ENCODE data around the gene CABP7. TPM values are rescaled to one million over a fixed set of nuclear protein-coding genes. Genes with fewer than 3 reads are reported as not detected.

The CABP7 gene
- total RNA-seq, 2 experiments from 2014 or later, result not detected

DNA sequence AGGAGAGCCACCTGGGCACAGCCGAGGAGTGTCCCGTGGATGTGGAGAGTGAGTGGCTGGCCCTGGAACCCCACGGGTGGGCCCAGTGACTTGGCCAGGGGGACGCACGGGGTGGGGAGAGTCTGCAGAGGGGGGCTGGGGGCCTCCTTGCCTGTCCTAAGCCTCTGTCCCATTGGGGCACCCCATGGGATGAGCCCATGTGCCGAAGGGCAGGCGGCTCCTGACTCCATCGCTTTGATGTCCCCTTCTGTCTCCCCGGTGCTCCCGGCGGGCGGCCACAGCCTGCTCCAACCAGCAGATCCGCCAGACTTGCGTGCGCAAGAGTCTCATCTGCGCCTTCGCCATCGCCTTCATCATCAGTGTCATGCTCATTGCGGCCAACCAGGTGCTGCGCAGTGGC is 9.4 kb downstream of the CABP7 start:
- Mint-ChIP-seq H3K27me3 (ENCODE audit: low read depth) (peaks cover 3% of the 10 kb centered on the region), H3K36me3 (ENCODE audit: low read depth) (no peaks in the 10 kb centered on the region), H3K4me1 (ENCODE audit: low read depth) (no peaks in the 10 kb centered on the region), H3K27ac (no peak overlapping the region), H3K9me3 (ENCODE audit: insufficient read depth) (no peaks in the 10 kb centered on the region), H3K4me3 (no peak overlapping the region)
- DNase-seq (no peak), ATAC-seq (no peak)
- CTCF ChIA-PET, result no interaction called here
- POLR2A ChIA-PET, result no interaction called here

DNA sequence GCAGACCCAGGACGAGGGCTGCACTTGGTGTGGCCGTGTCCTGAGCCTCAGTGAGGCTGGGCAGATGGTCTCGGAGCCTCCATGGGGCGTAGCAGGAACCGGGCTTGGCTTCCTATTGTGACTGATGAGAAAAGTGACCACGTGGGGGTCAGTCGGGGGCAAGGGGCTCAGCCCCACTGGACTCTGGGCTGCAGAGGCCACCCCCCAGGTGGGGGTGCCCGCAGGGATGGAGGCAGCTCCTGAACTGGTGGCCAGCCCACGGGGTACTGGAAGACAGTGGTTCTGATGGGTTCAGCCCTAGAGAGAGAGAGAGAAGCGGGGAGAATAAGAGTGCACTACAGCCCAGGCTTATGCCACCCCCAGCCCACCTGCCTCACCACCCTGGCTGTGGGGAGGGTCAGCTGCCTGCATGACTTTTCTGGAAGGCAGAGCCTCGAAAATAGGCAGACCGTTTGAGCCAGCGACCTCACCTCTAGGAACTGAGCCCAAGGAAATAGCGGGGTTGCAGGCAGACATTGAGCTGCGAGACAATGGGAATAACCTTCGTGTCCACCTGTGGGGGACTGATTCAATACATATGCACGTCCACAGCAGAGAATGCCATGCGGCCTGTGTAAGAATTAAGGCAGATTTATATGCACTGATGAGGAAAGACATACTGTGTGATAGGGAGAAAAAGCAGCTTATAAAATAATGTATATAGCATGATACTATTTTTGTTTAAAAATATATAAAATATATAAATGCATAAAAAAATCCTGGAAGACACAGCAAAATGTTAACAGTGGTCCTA is 11.5 kb downstream of the CABP7 start:
- no peak for ATAC-seq

DNA sequence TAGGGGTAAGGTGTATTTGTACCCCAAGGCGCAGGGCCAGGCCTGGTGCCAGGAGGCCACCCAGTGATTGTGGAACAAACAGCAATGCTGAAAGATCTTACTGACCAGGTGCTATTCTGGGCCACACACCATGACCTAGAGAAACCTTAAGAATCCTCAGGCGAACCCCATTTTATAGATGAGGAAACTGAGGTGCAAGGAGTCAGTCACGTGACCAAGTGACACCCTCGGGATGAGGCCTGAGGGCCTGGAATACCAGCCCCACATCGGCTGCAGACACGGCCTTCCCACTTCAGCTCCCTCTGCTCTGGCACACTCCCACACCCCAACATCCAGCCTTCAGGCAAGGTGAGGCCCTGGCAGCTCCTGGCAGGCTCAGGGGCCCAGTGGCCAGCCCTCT is 13.1 kb downstream of the CABP7 start:
- Mint-ChIP-seq H3K27ac (no peak overlapping the region), H3K4me3 (no peak overlapping the region), H3K36me3 (ENCODE audit: low read depth) (no peaks in the 10 kb centered on the region), H3K27me3 (ENCODE audit: low read depth) (no peaks in the 10 kb centered on the region), H3K4me1 (ENCODE audit: low read depth) (no peaks in the 10 kb centered on the region), H3K9me3 (ENCODE audit: insufficient read depth) (no peaks in the 10 kb centered on the region)
- ChIA-PET POLR2A (no interaction called here), CTCF (no interaction called here)
- ATAC-seq (no peak), DNase-seq (no peak)

More for the DNA sequence above, 11.5 kb downstream of the CABP7 start:
- DNase-seq, result no peak
- Mint-ChIP-seq H3K36me3 (ENCODE audit: low read depth) (no peaks in the 10 kb centered on the region), H3K9me3 (ENCODE audit: insufficient read depth) (no peaks in the 10 kb centered on the region), H3K4me1 (ENCODE audit: low read depth) (no peaks in the 10 kb centered on the region), H3K27ac (no peak overlapping the region), H3K4me3 (no peak overlapping the region), H3K27me3 (ENCODE audit: low read depth) (no peaks in the 10 kb centered on the region)
- ChIA-PET CTCF (no interaction called here), POLR2A (no interaction called here)

DNA sequence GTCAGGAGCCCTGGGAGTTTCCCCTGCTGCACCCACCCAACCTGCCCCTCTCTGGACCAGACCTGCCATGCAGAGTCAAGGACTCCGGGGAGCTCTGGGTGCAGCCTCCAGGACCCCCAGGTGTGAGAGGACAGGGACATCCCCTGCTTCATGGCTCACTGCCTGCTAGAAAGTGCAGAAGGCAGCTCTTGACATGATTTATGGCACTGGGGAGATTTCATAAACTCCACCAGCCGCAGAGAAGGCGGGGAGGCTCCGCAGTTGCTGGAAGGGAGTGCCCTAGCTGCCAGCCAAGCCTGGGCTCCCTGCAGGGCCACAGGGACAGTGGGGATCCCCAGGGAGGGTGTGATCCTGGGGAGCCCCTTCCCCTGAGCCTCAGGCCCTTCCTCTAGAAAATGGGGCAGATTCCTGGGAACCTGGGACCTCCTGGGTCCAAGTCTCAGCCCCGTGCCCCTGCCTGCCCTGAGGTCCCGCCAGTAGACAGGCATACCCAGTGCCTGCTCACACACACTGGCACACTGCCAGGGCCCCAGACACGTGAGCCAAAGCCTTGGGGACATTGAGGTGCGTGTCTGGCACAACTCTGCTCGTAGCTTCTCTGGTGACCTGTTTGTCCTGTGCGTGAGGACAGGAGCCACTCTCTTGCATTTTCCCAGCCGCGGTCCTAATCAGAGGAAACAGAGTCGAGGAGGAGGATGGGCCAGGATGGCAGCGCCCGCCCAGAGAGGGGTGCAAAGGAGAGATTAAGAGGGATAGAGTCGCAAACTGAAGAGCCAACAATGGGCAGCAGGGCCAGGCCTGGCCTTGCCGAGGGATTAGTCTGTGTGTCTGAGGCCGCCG is 13.8 kb downstream of the CABP7 start:
- no peak for DNase-seq
- H3K36me3 Mint-ChIP-seq (ENCODE audit: low read depth), result no peaks in the 10 kb centered on the region
- ChIA-PET CTCF (no interaction called here), POLR2A (interaction anchor here (0.6 kb wide), 1 partner anchor 48 kb away, joined by 4 read pairs; no protein-coding TSS in a partner anchor)
- H3K4me3 Mint-ChIP-seq, result no peak overlapping the region
- no peaks in the 10 kb centered on the region for H3K9me3 Mint-ChIP-seq (ENCODE audit: insufficient read depth)
- H3K27me3 Mint-ChIP-seq (ENCODE audit: low read depth), result no peaks in the 10 kb centered on the region
- ATAC-seq, result no peak
- H3K4me1 Mint-ChIP-seq (ENCODE audit: low read depth), result no peaks in the 10 kb centered on the region
- no peak overlapping the region for H3K27ac Mint-ChIP-seq

DNA sequence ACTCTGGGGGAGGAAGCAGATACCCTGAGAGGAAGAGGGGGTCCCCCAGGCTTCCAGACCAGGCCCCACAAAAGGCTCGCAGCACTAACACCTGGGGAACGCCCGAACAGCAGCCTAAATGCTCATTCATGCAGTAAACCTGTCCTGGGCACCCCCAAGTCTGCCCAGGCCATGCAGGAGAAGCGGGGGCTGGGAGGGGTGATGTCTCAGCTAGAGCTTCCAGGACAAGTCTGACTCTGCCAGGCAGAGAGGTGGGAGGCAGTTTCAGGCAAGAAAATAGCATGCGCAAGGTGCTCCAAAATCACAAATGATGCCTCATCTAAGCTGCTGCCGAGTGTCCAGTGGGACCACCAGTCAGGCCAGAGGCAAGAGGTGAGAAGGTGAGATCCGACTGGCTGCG is 14.6 kb downstream of the CABP7 start:
- Mint-ChIP-seq H3K36me3 (ENCODE audit: low read depth) (no peaks in the 10 kb centered on the region), H3K27ac (no peak overlapping the region), H3K4me1 (ENCODE audit: low read depth) (no peaks in the 10 kb centered on the region), H3K9me3 (ENCODE audit: insufficient read depth) (no peaks in the 10 kb centered on the region), H3K27me3 (ENCODE audit: low read depth) (no peaks in the 10 kb centered on the region), H3K4me3 (no peak overlapping the region)
- CTCF ChIA-PET, result no interaction called here
- ATAC-seq (no peak), DNase-seq (no peak)
- POLR2A ChIA-PET, result interaction anchor here (0.6 kb wide), 1 partner anchor 49 kb away, joined by 4 read pairs; no protein-coding TSS in a partner anchor

DNA sequence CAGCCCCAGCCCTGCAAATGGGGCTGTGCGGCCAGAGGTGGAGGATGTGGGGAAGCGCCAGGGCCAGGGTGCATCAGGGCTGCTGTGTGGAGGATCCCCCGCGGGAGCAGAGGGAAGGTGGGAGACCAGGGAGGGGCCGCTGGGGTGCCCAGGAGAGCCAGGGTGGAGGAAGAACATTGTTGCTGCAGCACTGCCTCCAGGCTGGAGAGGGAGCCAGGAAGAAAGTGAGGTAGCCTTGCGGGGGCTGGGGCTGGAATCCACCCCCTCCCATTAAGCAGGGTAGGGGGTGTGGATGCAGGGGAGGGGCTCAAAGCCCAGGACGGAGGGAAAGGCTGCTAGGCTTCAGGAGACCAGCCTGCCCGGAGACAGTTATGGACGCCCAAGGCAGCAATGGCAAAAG is 15.0 kb downstream of the CABP7 start:
- Mint-ChIP-seq H3K27ac (no peak overlapping the region), H3K4me3 (no peak overlapping the region), H3K4me1 (ENCODE audit: low read depth) (no peaks in the 10 kb centered on the region), H3K27me3 (ENCODE audit: low read depth) (no peaks in the 10 kb centered on the region), H3K36me3 (ENCODE audit: low read depth) (no peaks in the 10 kb centered on the region), H3K9me3 (ENCODE audit: insufficient read depth) (no peaks in the 10 kb centered on the region)
- ChIA-PET CTCF (no interaction called here), POLR2A (no interaction called here)
- ATAC-seq, result no peak
- no peak for DNase-seq

DNA sequence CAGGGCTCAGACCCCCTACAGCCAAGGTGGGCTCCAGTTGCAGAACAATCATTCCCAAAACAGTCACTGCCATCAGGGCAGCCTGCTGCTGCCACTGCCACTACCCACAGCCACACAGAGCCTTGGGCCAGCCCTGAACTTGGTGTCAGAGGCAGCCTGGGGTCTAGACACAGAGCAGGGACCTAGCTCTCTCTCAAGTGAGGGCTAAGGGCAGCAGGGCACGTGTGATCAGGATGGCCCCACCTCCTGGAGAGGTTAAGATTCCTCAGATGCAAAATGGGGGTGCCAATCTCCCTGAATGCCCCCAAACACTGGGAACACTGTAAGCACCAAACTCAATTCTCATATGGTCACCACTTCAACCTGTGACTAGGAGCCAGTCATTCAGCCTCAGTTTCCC is 15.6 kb downstream of the CABP7 start:
- Mint-ChIP-seq H3K36me3 (ENCODE audit: low read depth) (no peaks in the 10 kb centered on the region), H3K4me3 (no peak overlapping the region), H3K9me3 (ENCODE audit: insufficient read depth) (no peaks in the 10 kb centered on the region), H3K4me1 (ENCODE audit: low read depth) (no peaks in the 10 kb centered on the region), H3K27ac (no peak overlapping the region), H3K27me3 (ENCODE audit: low read depth) (no peaks in the 10 kb centered on the region)
- DNase-seq (no peak), ATAC-seq (no peak)
- ChIA-PET POLR2A (no interaction called here), CTCF (no interaction called here)

DNA sequence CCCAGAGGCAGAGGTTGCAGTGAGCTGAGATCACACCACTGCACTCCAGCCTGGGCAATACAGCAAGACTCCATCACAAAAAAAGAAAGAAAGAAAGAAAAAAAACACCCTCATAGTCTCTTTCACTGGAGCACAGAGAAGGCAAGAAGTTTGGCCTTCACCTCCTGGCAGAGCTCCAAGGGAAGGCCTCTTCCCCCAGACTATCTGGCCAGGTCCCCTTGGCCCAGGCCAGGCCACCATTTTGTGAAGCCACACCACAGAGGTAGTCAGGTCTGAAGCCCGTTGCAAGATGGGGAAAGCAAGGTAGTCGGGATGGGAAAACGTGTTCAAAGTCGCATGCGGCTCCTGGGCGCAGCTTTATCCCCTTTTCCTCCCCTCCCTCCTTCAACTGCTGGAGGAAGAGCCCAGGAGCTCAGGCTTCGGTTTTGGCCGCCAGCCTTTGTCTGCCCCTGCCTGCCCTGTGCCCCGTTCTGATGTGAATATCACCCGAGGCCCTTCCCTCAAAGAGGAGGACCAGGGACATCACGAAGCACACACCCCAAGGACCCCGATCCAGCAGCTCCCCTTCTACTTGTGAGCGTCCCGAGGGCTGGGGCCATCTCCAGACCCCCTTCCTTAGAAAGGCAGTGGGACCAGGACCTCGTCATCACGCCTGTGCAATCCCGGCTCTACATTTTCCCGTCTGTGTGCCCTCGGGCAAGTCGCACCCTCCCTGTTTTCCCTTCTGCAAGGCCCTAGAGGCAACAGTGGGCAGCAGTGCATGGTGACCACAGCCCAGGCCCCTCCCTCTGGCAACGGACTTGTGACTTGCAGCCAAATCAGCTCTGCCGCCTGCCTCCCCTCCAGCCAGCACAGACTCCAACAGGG is 17.7 kb downstream of the CABP7 start:
- POLR2A ChIA-PET, result no interaction called here
- Mint-ChIP-seq H3K4me3 (no peak overlapping the region), H3K4me1 (ENCODE audit: low read depth) (peaks cover 7% of the 10 kb centered on the region), H3K36me3 (ENCODE audit: low read depth) (peaks cover 5% of the 10 kb centered on the region), H3K27ac (no peak overlapping the region), H3K27me3 (ENCODE audit: low read depth) (no peaks in the 10 kb centered on the region), H3K9me3 (ENCODE audit: insufficient read depth) (no peaks in the 10 kb centered on the region)
- CTCF ChIA-PET, result no interaction called here
- ATAC-seq (no peak), DNase-seq (no peak)

DNA sequence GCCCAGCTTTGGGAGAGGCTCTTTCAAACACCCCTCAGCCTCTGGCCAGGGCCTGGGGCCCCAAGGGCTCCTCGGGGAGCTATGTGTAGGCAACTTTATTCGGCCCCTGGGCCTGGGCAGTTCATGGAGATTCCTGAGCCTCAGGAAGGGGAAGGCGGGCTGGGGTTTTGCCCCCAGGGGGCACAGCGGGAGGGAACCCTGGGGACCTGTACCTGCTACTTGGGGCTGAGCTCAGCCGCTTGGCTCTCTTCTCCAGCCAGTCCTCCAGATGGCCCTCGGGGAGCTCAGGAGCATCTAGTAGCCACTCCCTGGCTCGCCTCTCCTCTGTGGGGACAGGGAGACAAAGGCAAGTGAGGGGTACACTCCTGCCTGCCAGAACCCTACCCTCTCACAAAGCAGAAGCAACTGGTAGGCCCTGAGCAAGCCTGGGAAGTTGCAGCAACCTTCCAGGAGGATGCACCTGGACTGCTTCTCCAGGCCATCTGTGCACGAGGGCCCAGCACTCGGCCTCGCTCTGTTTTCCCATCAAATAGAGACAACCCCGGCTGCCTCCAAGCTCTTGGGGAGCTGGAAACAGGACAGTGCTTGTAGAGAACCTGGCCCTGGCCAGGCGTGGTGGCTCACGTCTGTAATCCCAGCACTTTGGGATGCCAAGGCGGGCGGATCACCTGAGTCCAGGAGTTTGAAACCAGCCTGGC is 18.5 kb downstream of the CABP7 start:
- no peak overlapping the region for H3K4me3 Mint-ChIP-seq
- ATAC-seq (no peak), DNase-seq (no peak)
- POLR2A ChIA-PET, result interaction anchor here (0.6 kb wide), 1 partner anchor 12 kb away, joined by 3 read pairs; no protein-coding TSS in a partner anchor
- no peaks in the 10 kb centered on the region for H3K9me3 Mint-ChIP-seq (ENCODE audit: insufficient read depth)
- H3K27me3 Mint-ChIP-seq (ENCODE audit: low read depth), result no peaks in the 10 kb centered on the region
- H3K4me1 Mint-ChIP-seq (ENCODE audit: low read depth), result peaks cover 10% of the 10 kb centered on the region
- H3K27ac Mint-ChIP-seq, result no peak overlapping the region
- CTCF ChIA-PET, result no interaction called here
- H3K36me3 Mint-ChIP-seq (ENCODE audit: low read depth), result peaks cover 5% of the 10 kb centered on the region

DNA sequence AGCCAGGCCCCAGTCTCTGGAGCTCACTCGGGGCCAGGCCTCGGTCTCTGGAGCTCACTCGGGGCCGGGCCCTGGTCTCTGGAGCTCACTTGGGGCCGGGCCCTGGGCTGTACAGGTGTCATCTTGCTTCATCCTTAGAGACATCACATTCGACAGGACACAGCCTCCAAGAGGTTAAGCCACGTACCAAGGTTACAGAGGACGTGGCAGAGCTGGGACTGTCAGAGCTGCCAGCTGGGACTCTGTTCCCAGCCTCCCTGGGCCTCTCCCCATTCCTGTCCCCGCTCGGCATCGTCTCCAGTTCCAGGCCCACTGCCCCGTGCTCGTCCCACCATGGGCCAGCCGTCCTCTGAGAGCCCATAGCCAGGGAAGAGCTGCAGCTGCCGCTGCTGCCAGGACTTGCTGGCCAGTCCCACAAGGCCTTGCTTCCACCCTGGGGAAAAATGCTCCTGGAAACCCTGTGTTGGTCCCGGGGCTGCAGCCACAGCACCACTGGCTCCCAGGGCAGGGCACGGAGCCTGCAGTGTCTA is 19.6 kb downstream of the CABP7 start:
- CTCF ChIA-PET, result interaction anchor here (0.5 kb wide), 1 partner anchor 348 kb away, joined by 3 read pairs; no protein-coding TSS in a partner anchor
- Mint-ChIP-seq H3K4me1 (ENCODE audit: low read depth) (peaks cover 10% of the 10 kb centered on the region), H3K27me3 (ENCODE audit: low read depth) (no peaks in the 10 kb centered on the region), H3K27ac (no peak overlapping the region), H3K9me3 (ENCODE audit: insufficient read depth) (no peaks in the 10 kb centered on the region), H3K36me3 (ENCODE audit: low read depth) (peaks cover 5% of the 10 kb centered on the region), H3K4me3 (no peak overlapping the region)
- POLR2A ChIA-PET, result no interaction called here
- DNase-seq, result no peak
- no peak for ATAC-seq

DNA sequence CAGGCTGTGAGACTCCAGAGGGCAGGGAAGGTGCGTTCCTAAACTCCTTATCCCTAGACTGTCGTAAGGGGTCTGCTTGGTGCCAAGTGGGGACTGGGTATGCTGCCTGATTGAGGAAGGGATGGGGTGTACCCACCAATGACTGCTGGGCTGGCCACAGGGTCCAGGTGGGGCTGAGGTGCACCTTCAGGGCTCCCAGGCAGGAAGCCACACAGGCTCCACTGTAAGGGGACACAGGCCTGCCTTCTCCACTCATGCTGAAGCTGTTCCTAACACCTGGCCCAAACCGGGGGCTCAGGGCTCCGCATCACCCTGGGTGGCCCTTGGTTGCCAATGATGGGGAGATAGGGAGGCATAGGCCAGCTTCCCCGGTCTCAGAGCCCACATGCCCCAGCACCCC is 20.4 kb downstream of the CABP7 start:
- ChIA-PET CTCF (interaction anchor here (0.5 kb wide), 1 partner anchor 348 kb away, joined by 3 read pairs; no protein-coding TSS in a partner anchor), POLR2A (no interaction called here)
- no peak overlapping the region for H3K27ac Mint-ChIP-seq
- H3K4me1 Mint-ChIP-seq (ENCODE audit: low read depth), result peaks cover 10% of the 10 kb centered on the region
- ATAC-seq, result no peak
- H3K36me3 Mint-ChIP-seq (ENCODE audit: low read depth), result peaks cover 5% of the 10 kb centered on the region
- DNase-seq, result no peak
- H3K4me3 Mint-ChIP-seq, result no peak overlapping the region
- no peaks in the 10 kb centered on the region for H3K9me3 Mint-ChIP-seq (ENCODE audit: insufficient read depth)
- no peaks in the 10 kb centered on the region for H3K27me3 Mint-ChIP-seq (ENCODE audit: low read depth)

Measured in activated CD8-positive, alpha-beta T cell treated with anti-CD3 and anti-CD28 coated beads, Interleukin-2, amount 10 ng/mL, durations not matched to agents 7 days and 5 days (primary cell).